HepG2 (cell line): ENCODE results near the gene DIMT1. TPM values are rescaled to one million over a fixed set of nuclear protein-coding genes. Genes with fewer than 3 reads are reported as not detected.

ENCODE experiments used
- CEBPB ChIP-seq: IDR thresholded peaks from 2 replicates; pipeline ENCODE4 v1.6.1; 2011; ENCODE audit warnings: low read depth, low read length, improper control_type of control experiment, borderline replicate concordance
- CREM ChIP-seq, 2 experiments: sonication (generic) in 1 of 2; formaldehyde crosslinking in 1 of 2; IDR thresholded peaks; 2 replicates each; pipeline versions ENCODE4 v1.4.0 to v1.6.1; 2016 to 2020; ENCODE audit warnings: antibody characterized with exemption in 1 of 2, mild to moderate bottlenecking in 1 of 2, missing genetic modification reagents in 1 of 2
- GZF1 ChIP-seq: sonication (generic); formaldehyde crosslinking; IDR thresholded peaks from 2 replicates; pipeline ENCODE4 v1.5.1; 2020; ENCODE audit warnings: mild to moderate bottlenecking, missing genetic modification reagents
- HOXA3 ChIP-seq: sonication (generic); formaldehyde crosslinking; IDR thresholded peaks from 2 replicates; pipeline ENCODE4 v1.5.0; 2020; ENCODE audit warnings: missing genetic modification reagents
- MIER2 ChIP-seq: IDR thresholded peaks from 2 replicates; pipeline ENCODE4 v1.6.1; 2016; ENCODE audit warnings: missing biosample characterization, missing genetic modification reagents
- NR1H2 ChIP-seq: sonication (generic); formaldehyde crosslinking; IDR thresholded peaks from 2 replicates; pipeline ENCODE4 v1.8.1; 2022; ENCODE audit warnings: low read depth, missing genetic modification reagents, borderline replicate concordance
- RBFOX2 ChIP-seq: fragments of 200-400 bp; formaldehyde crosslinking; IDR thresholded peaks from 2 replicates; pipeline ENCODE4 v1.6.1; 2017; ENCODE audit warnings: low read depth, mild to moderate bottlenecking, low read length
- RFXAP ChIP-seq: sonication (generic); formaldehyde crosslinking; IDR thresholded peaks from 2 replicates; pipeline ENCODE4 v1.4.0; 2020; ENCODE audit warnings: missing genetic modification reagents, borderline replicate concordance
- SNAI1 ChIP-seq: sonication (generic); formaldehyde crosslinking; IDR thresholded peaks from 2 replicates; pipeline ENCODE4 v1.5.0; 2020; ENCODE audit warnings: mild to moderate bottlenecking, missing genetic modification reagents, borderline replicate concordance
- SOX5 ChIP-seq: IDR thresholded peaks from 2 replicates; pipeline ENCODE4 v1.6.1; 2016; ENCODE audit warnings: borderline replicate concordance
- SYNCRIP ChIP-seq: fragments of 200-400 bp; formaldehyde crosslinking; IDR thresholded peaks from 2 replicates; pipeline ENCODE4 v1.6.1; 2018; ENCODE audit warnings: mild to moderate bottlenecking, low read depth, low read length; ENCODE audit not compliant: insufficient read depth
- TCF7 ChIP-seq: sonication (generic); IDR thresholded peaks from 2 replicates; pipeline ENCODE4 v1.6.1; 2016; ENCODE audit warnings: antibody characterized with exemption, low read depth
- TEF ChIP-seq: sonication (generic); formaldehyde crosslinking; IDR thresholded peaks from 2 replicates; pipeline ENCODE4 v1.5.0; 2020; ENCODE audit warnings: missing genetic modification reagents
- ZNF230 ChIP-seq: sonication (generic); formaldehyde crosslinking; IDR thresholded peaks from 2 replicates; pipeline ENCODE4 v1.4.0; 2020; ENCODE audit warnings: mild to moderate bottlenecking, missing genetic modification reagents
- ZNF256 ChIP-seq: sonication (generic); formaldehyde crosslinking; conservative IDR thresholded peaks from 2 replicates; pipeline ENCODE4 v1.4.0; 2020; ENCODE audit warnings: missing genetic modification reagents
- ZNF496 ChIP-seq: sonication (generic); formaldehyde crosslinking; IDR thresholded peaks from 2 replicates; pipeline ENCODE4 v1.8.1; 2023; ENCODE audit warnings: mild to moderate bottlenecking, moderate library complexity, missing genetic modification reagents; ENCODE audit not compliant: insufficient replicate concordance
- ZNF740 ChIP-seq: sonication (generic); formaldehyde crosslinking; IDR thresholded peaks from 2 replicates; pipeline ENCODE4 v1.4.0; 2020; ENCODE audit warnings: missing genetic modification reagents
- ZNF761 ChIP-seq: sonication (generic); formaldehyde crosslinking; conservative IDR thresholded peaks from 2 replicates; pipeline ENCODE4 v1.4.0; 2020; ENCODE audit warnings: mild to moderate bottlenecking, missing genetic modification reagents
- ZSCAN29 ChIP-seq: sonication (generic); formaldehyde crosslinking; conservative IDR thresholded peaks from 2 replicates; pipeline ENCODE4 v1.4.0; 2020; ENCODE audit warnings: mild to moderate bottlenecking, missing genetic modification reagents
- polyA plus RNA-seq, 8 experiments: library from polyadenylated mRNA; depleted of rRNA in 3 of 8; stranded (reverse) in 7 of 8; unstranded in 1 of 8; fragments of >200 nt; fragmentation: Illumina TruSeq in 4 of 8; extraction: Trizol in 4 of 8; gene quantifications; 2 replicates each; pipeline versions ENCODE4 v1.2.1 to v1.2.3, GENCODE V29; 2011 to 2016; ENCODE audit warnings: low read depth in 4 of 8, missing spikeins in 1 of 8, mixed read lengths in 1 of 8; ENCODE audit not compliant: insufficient read depth in 1 of 8
- total RNA-seq, 5 experiments: library from RNA; depleted of rRNA; stranded (reverse); fragments of >200 nt; fragmentation: Illumina TruSeq; extraction: Trizol; gene quantifications; 2 replicates each; pipeline ENCODE4 v1.2.3, GENCODE V29; 2016; ENCODE audit warnings: low read depth in 1 of 5
- TF ChIP-seq, protein P1 (sequence below): sonication (generic); formaldehyde crosslinking; IDR thresholded peaks from 2 replicates; pipeline ENCODE4 v1.4.0; 2020; ENCODE audit warnings: missing genetic modification reagents
- TF ChIP-seq, protein P2 (sequence below): IDR thresholded peaks from 2 replicates; pipeline ENCODE4 v1.6.1; 2016; ENCODE audit warnings: low read depth, missing genetic modification reagents, missing compliant biosample characterization

DIMT1 gene
- total and polyA plus RNA-seq, 2 of the 13 experiments (the other 11 are each of a cell fraction or from before 2014, with no cell fraction given) = 16.1 to 35.2 TPM

- TF ChIP-seq, protein P1, sequence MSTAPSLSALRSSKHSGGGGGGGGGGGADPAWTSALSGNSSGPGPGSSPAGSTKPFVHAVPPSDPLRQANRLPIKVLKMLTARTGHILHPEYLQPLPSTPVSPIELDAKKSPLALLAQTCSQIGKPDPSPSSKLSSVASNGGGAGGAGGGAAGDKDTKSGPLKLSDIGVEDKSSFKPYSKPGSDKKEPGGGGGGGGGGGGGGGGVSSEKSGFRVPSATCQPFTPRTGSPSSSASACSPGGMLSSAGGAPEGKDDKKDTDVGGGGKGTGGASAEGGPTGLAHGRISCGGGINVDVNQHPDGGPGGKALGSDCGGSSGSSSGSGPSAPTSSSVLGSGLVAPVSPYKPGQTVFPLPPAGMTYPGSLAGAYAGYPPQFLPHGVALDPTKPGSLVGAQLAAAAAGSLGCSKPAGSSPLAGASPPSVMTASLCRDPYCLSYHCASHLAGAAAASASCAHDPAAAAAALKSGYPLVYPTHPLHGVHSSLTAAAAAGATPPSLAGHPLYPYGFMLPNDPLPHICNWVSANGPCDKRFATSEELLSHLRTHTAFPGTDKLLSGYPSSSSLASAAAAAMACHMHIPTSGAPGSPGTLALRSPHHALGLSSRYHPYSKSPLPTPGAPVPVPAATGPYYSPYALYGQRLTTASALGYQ = peak; percentile 44; the same call in 1 of the 2 replicates
- TF ChIP-seq ZNF761 (CRISPR knock-in tag) (peak; percentile 69), RBFOX2 (peak; percentile 92), ZNF740 (CRISPR knock-in tag) (no peak), SNAI1 (CRISPR knock-in tag) (no peak), CEBPB (peak; percentile 35; the same call in 1 of the 2 replicates), RFXAP (CRISPR knock-in tag) (peak; percentile 77; the same call in 1 of the 2 replicates), ZSCAN29 (0 out of 2 replicates have a peak, but pooled peaks have one; percentile 32), GZF1 (CRISPR knock-in tag) (peak; percentile 71; the same call in 1 of the 2 replicates), MIER2 (CRISPR knock-in tag) (no peak), NR1H2 (CRISPR knock-in tag) (no peak), TCF7 (no peak), ZNF230 (CRISPR knock-in tag) (peak; percentile 81; the same call in 1 of the 2 replicates), CREM (IDR thresholded peaks at IDR 0.05) (peak; percentile 100), CREM (CRISPR knock-in tag; IDR thresholded peaks at IDR 0.05) (peak; percentile 96), TEF (CRISPR knock-in tag) (no peak), ZNF496 (CRISPR knock-in tag) (no peak), SOX5 (peak; percentile 22; the same call in 1 of the 2 replicates), SYNCRIP (no peak), ZNF256 (no peak), HOXA3 (CRISPR knock-in tag) (peak; percentile 98)
- TF ChIP-seq, protein P2, sequence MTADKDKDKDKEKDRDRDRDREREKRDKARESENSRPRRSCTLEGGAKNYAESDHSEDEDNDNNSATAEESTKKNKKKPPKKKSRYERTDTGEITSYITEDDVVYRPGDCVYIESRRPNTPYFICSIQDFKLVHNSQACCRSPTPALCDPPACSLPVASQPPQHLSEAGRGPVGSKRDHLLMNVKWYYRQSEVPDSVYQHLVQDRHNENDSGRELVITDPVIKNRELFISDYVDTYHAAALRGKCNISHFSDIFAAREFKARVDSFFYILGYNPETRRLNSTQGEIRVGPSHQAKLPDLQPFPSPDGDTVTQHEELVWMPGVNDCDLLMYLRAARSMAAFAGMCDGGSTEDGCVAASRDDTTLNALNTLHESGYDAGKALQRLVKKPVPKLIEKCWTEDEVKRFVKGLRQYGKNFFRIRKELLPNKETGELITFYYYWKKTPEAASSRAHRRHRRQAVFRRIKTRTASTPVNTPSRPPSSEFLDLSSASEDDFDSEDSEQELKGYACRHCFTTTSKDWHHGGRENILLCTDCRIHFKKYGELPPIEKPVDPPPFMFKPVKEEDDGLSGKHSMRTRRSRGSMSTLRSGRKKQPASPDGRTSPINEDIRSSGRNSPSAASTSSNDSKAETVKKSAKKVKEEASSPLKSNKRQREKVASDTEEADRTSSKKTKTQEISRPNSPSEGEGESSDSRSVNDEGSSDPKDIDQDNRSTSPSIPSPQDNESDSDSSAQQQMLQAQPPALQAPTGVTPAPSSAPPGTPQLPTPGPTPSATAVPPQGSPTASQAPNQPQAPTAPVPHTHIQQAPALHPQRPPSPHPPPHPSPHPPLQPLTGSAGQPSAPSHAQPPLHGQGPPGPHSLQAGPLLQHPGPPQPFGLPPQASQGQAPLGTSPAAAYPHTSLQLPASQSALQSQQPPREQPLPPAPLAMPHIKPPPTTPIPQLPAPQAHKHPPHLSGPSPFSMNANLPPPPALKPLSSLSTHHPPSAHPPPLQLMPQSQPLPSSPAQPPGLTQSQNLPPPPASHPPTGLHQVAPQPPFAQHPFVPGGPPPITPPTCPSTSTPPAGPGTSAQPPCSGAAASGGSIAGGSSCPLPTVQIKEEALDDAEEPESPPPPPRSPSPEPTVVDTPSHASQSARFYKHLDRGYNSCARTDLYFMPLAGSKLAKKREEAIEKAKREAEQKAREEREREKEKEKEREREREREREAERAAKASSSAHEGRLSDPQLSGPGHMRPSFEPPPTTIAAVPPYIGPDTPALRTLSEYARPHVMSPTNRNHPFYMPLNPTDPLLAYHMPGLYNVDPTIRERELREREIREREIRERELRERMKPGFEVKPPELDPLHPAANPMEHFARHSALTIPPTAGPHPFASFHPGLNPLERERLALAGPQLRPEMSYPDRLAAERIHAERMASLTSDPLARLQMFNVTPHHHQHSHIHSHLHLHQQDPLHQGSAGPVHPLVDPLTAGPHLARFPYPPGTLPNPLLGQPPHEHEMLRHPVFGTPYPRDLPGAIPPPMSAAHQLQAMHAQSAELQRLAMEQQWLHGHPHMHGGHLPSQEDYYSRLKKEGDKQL (CRISPR knock-in tag) = no peak
Observed at GRCh38 chr5:62412549-62413329, 9.0 kb upstream of the DIMT1 start, which contains the start of gene IPO11 (continued).
